ENCODE measurements around the gene SAMD8.
"Not testable (repeated sequence)": the region's sequence is repeated elsewhere in the genome, so short reads cannot be mapped to it uniquely, and the experiment has no call there.

The SAMD8 gene

GRCh38 chr10:75140246-75140645 is 28.8 kb downstream of the SAMD8 start:
- no peak for DNase-seq (ENCODE audit: low read depth)

GRCh38 chr10:75143353-75143752 is 31.9 kb downstream of the SAMD8 start:
- DNase-seq (ENCODE audit: low read depth) = peak; percentile 42

- no peak for DNase-seq (ENCODE audit: low read depth)
These were observed 34.1 kb downstream of the SAMD8 start for GRCh38 chr10:75145590-75145989.

GRCh38 chr10:75146780-75147179 is 35.3 kb downstream of the SAMD8 start:
- DNase-seq (ENCODE audit: low read depth) = no peak

- no peak for DNase-seq (ENCODE audit: low read depth)
These were observed 39.2 kb downstream of the SAMD8 start for GRCh38 chr10:75150656-75151055.

GRCh38 chr10:75159519-75159918 is 48.1 kb downstream of the SAMD8 start:
- no peak for DNase-seq (ENCODE audit: low read depth)

GRCh38 chr10:75165684-75166622 is 54.5 kb downstream of the SAMD8 start:
- DNase-seq (ENCODE audit: low read depth) = peak; percentile 76

- DNase-seq (ENCODE audit: low read depth) = no peak
These were observed 55.1 kb downstream of the SAMD8 start for GRCh38 chr10:75166623-75166972.

GRCh38 chr10:75168275-75168674 is 56.8 kb downstream of the SAMD8 start:
- DNase-seq (ENCODE audit: low read depth) = no peak

- DNase-seq (ENCODE audit: low read depth) = no peak
These were observed 58.8 kb downstream of the SAMD8 start for GRCh38 chr10:75170215-75170614.

- DNase-seq (ENCODE audit: low read depth) = no peak
These were observed 63.6 kb downstream of the SAMD8 start for GRCh38 chr10:75175046-75175445.

GRCh38 chr10:75176046-75176445 is 64.6 kb downstream of the SAMD8 start:
- DNase-seq (ENCODE audit: low read depth) = no peak

GRCh38 chr10:75176736-75177135 is 65.3 kb downstream of the SAMD8 start:
- no peak for DNase-seq (ENCODE audit: low read depth)

GRCh38 chr10:75179657-75180177 is 68.3 kb downstream of the SAMD8 start:
- DNase-seq (ENCODE audit: low read depth) = peak; percentile 19

GRCh38 chr10:75180592-75180991 is 69.1 kb downstream of the SAMD8 start:
- DNase-seq (ENCODE audit: low read depth) = peak; percentile 47

- DNase-seq (ENCODE audit: low read depth) = no peak
These were observed 69.6 kb downstream of the SAMD8 start for GRCh38 chr10:75181073-75181472.

GRCh38 chr10:75186310-75186709 is 74.9 kb downstream of the SAMD8 start:
- no peak for DNase-seq (ENCODE audit: low read depth)

- peak; percentile 61 for DNase-seq (ENCODE audit: low read depth)
These were observed 76.5 kb downstream of the SAMD8 start for GRCh38 chr10:75187961-75188426.

- DNase-seq (ENCODE audit: low read depth) = not testable (repeated sequence)
These were observed 77.1 kb downstream of the SAMD8 start for GRCh38 chr10:75188522-75188921.

GRCh38 chr10:75189266-75190096 is 78.0 kb downstream of the SAMD8 start:
- no peak for DNase-seq (ENCODE audit: low read depth)

GRCh38 chr10:75191821-75192568 is 80.5 kb downstream of the SAMD8 start:
- peak; percentile 97 for DNase-seq (ENCODE audit: low read depth)

- not testable (repeated sequence) for DNase-seq (ENCODE audit: low read depth)
These were observed 83.2 kb downstream of the SAMD8 start for GRCh38 chr10:75194625-75195024.
